ENCODE measurements around the gene TMEM168.

DNA sequence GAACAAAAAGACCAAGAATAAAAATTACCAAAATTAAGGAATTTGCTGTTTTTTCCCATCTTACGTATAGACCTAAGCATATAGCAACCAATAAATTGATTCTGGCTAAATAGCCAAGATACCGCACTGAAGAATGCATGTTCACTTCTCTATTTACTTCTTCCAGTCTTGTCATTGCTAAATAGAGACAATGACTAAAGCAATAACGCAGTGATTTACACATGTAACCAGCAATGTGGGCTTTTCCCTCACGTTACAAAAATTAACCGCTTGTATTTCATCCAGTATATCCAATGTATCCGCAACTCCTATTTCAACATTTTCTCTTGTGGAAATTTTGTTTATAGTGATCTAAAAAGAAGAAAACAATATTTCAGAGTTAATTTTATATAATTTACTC lies 5.6 kb downstream of the TMEM168 start:
- TF ChIP-seq, protein P1, sequence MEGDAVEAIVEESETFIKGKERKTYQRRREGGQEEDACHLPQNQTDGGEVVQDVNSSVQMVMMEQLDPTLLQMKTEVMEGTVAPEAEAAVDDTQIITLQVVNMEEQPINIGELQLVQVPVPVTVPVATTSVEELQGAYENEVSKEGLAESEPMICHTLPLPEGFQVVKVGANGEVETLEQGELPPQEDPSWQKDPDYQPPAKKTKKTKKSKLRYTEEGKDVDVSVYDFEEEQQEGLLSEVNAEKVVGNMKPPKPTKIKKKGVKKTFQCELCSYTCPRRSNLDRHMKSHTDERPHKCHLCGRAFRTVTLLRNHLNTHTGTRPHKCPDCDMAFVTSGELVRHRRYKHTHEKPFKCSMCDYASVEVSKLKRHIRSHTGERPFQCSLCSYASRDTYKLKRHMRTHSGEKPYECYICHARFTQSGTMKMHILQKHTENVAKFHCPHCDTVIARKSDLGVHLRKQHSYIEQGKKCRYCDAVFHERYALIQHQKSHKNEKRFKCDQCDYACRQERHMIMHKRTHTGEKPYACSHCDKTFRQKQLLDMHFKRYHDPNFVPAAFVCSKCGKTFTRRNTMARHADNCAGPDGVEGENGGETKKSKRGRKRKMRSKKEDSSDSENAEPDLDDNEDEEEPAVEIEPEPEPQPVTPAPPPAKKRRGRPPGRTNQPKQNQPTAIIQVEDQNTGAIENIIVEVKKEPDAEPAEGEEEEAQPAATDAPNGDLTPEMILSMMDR (conservative IDR thresholded peaks at IDR 0.05 in 1 of 2, IDR thresholded peaks at IDR 0.05 in 1 of 2; ENCODE audit: low read depth in 1 of 2, low read length in 2 of 2): no peak
- TF ChIP-seq EZH2 (IDR thresholded peaks at IDR 0.05; ENCODE audit: low read length, missing control alignments): no peak

All from fibroblast of lung (primary cell).